Ishikawa (cell line): ENCODE data around the gene SPANXN4.

Experiments
- CEBPB ChIP-seq: IDR thresholded peaks from 2 replicates; pipeline ENCODE4 v1.6.1; 2012
- CREB1 ChIP-seq: IDR thresholded peaks from 2 replicates; pipeline ENCODE4 v1.6.1; 2012; ENCODE audit warnings: low read depth
- EP300 ChIP-seq: IDR thresholded peaks from 2 replicates; pipeline ENCODE4 v1.6.1; 2012; ENCODE audit warnings: borderline replicate concordance
- YY1 ChIP-seq: IDR thresholded peaks from 2 replicates; pipeline ENCODE4 v1.6.1; 2012; ENCODE audit warnings: low read depth
- TF ChIP-seq, protein P1 (sequence below): IDR thresholded peaks from 2 replicates; pipeline ENCODE4 v1.6.1; 2012
- TF ChIP-seq, protein P2 (sequence below): IDR thresholded peaks from 2 replicates; pipeline ENCODE4 v1.6.1; 2012; ENCODE audit warnings: low read depth, mild to moderate bottlenecking

DNA sequence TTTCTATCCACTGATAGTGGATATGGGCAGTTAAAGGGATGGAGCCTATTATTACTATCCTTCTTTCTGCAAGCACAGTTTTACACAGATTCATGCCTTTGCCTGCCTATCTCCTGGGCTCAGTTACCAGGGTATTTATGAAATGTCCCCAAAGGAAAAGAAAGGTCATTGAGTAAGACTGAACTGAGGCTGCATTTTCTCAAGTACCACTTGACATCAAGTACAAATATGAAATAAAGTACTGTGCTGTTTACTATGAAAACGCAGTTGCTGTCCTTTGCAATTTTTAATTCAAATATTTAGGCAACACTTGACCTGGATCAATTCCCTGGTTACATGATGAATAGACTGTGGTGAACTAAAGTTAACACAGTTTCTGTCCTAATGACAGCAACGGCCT, 23.5 kb upstream of the SPANXN4 start:
- TF ChIP-seq EP300 = no peak
- TF ChIP-seq, protein P1, sequence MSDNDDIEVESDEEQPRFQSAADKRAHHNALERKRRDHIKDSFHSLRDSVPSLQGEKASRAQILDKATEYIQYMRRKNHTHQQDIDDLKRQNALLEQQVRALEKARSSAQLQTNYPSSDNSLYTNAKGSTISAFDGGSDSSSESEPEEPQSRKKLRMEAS = no peak
- TF ChIP-seq, protein P2, sequence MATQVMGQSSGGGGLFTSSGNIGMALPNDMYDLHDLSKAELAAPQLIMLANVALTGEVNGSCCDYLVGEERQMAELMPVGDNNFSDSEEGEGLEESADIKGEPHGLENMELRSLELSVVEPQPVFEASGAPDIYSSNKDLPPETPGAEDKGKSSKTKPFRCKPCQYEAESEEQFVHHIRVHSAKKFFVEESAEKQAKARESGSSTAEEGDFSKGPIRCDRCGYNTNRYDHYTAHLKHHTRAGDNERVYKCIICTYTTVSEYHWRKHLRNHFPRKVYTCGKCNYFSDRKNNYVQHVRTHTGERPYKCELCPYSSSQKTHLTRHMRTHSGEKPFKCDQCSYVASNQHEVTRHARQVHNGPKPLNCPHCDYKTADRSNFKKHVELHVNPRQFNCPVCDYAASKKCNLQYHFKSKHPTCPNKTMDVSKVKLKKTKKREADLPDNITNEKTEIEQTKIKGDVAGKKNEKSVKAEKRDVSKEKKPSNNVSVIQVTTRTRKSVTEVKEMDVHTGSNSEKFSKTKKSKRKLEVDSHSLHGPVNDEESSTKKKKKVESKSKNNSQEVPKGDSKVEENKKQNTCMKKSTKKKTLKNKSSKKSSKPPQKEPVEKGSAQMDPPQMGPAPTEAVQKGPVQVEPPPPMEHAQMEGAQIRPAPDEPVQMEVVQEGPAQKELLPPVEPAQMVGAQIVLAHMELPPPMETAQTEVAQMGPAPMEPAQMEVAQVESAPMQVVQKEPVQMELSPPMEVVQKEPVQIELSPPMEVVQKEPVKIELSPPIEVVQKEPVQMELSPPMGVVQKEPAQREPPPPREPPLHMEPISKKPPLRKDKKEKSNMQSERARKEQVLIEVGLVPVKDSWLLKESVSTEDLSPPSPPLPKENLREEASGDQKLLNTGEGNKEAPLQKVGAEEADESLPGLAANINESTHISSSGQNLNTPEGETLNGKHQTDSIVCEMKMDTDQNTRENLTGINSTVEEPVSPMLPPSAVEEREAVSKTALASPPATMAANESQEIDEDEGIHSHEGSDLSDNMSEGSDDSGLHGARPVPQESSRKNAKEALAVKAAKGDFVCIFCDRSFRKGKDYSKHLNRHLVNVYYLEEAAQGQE = no peak
- no peak for TF ChIP-seq YY1
- no peak for TF ChIP-seq CEBPB
- no peak for TF ChIP-seq CREB1
